OCI-LY1 (cell line): ENCODE data around the gene SLC35F3.
"Not testable (repeated sequence)": the region's sequence is repeated elsewhere in the genome, so short reads cannot be mapped to it uniquely, and the experiment has no call there.

Source experiments
- H2AFZ ChIP-seq: fragments of 200-600 bp; sonication (generic), shearing (Covaris generic); 2 replicates; pipeline ENCODE4 v1.6.0; 2014; ENCODE audit warnings: antibody characterized with exemption, mild to moderate bottlenecking, low read length
- H3F3A ChIP-seq: fragments of 200-600 bp; sonication (generic), shearing (Covaris generic); 2 replicates; pipeline ENCODE4 v1.6.0; 2014; ENCODE audit warnings: mild to moderate bottlenecking, antibody characterized with exemption, low read length, moderate library complexity; ENCODE audit not compliant: insufficient read depth
- H3K27ac ChIP-seq: fragments of 200-600 bp; sonication (generic); 2 replicates; pipeline ENCODE4 v1.5.1; 2014; ENCODE audit warnings: low read length, mixed run types, mild to moderate bottlenecking, low read depth; ENCODE audit not compliant: poor library complexity, severe bottlenecking
- H3K27me3 ChIP-seq: fragments of 200-600 bp; sonication (generic); 2 replicates; pipeline ENCODE4 v1.6.0; 2014; ENCODE audit warnings: antibody characterized with exemption, mild to moderate bottlenecking, low read length, moderate library complexity; ENCODE audit not compliant: insufficient read depth
- H3K36me3 ChIP-seq: fragments of 200-600 bp; sonication (generic); 2 replicates; pipeline ENCODE4 v1.6.1; 2014; ENCODE audit warnings: mild to moderate bottlenecking, antibody characterized with exemption, low read length, moderate library complexity, mixed read lengths; ENCODE audit not compliant: insufficient read depth
- H3K4me1 ChIP-seq: fragments of 200-600 bp; sonication (generic); 2 replicates; pipeline ENCODE4 v1.5.1; 2014; ENCODE audit warnings: mild to moderate bottlenecking, low read length, moderate library complexity; ENCODE audit not compliant: insufficient read depth, severe bottlenecking
- H3K4me2 ChIP-seq: fragments of 200-600 bp; sonication (generic), shearing (Covaris generic); 2 replicates; pipeline ENCODE4 v1.6.1; 2014; ENCODE audit warnings: low read length
- H3K4me3 ChIP-seq: fragments of 200-600 bp; sonication (generic); 2 replicates; pipeline ENCODE4 v1.5.1; 2014; ENCODE audit warnings: low read length, low read depth, mild to moderate bottlenecking, mixed read lengths; ENCODE audit not compliant: poor library complexity, severe bottlenecking
- H3K79me2 ChIP-seq: fragments of 200-600 bp; shearing (Covaris generic); 2 replicates; pipeline ENCODE4 v1.6.1; 2016; ENCODE audit warnings: mixed run types, low read length, mixed read lengths; ENCODE audit not compliant: insufficient read depth
- H3K9ac ChIP-seq: fragments of 200-600 bp; sonication (generic), shearing (Covaris generic); 2 replicates; pipeline ENCODE4 v1.6.1; 2014; ENCODE audit warnings: mild to moderate bottlenecking, low read length, mixed read lengths
- H3K9me2 ChIP-seq: fragments of 200-600 bp; sonication (generic), shearing (Covaris generic); 2 replicates; pipeline ENCODE4 v1.6.1; 2014; ENCODE audit warnings: low read depth, mild to moderate bottlenecking, low read length, mixed read lengths
- H3K9me3 ChIP-seq: fragments of 200-600 bp; shearing (Covaris generic); 2 replicates; pipeline ENCODE4 v1.6.1; 2014; ENCODE audit warnings: low read length, mixed read lengths
- H4K20me1 ChIP-seq: fragments of 200-600 bp; sonication (generic), shearing (Covaris generic); 2 replicates; pipeline ENCODE4 v1.6.0; 2016; ENCODE audit warnings: mild to moderate bottlenecking, low read length; ENCODE audit not compliant: insufficient read depth
- EZH2 ChIP-seq: fragments of 200-600 bp; sonication (generic), shearing (Covaris generic); IDR thresholded peaks from 2 replicates; pipeline ENCODE4 v1.8.0; 2017; ENCODE audit warnings: borderline replicate concordance, mixed run types, mild to moderate bottlenecking, antibody characterized with exemption, low read length, moderate library complexity, mixed read lengths
- TF ChIP-seq, protein P1 (sequence below): fragments of 200-600 bp; sonication (generic), shearing (Covaris generic); IDR thresholded peaks from 2 replicates; pipeline ENCODE4 v1.5.1; 2017; ENCODE audit warnings: mild to moderate bottlenecking, antibody characterized with exemption, low read length, moderate library complexity, mixed read lengths

SLC35F3 gene

DNA sequence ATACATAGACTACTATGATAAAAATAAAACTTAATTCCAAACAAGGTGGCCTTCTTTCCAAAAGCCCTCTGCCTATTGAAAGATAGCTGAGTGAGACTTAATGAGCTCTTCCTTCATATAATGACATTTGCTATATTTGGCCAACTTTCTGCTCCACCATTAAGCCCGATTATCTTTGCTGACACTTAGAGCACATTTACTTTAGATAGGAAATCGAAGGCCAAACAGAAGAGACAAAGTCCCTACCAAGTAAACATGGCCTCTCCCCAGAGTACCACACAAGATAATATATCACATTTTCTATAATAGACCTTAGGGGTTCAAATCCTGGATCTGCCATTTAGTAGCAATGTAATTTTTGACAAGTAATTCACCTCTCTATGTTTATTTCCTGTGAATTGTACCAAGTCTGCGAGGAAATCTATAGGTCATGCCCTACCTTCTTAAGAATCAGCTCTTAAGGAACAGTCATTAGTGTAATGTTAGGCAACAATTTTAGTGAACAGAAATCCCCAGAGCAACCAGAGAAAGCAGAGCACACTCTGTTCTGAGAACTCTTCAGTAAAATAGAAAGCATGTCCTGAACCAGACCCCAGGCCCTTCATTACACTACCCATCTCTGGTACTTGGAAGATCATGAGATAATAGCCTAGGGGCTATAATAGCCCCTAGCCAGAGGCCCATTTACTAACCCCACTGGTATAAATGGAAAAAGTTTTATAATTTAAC lies 451.5 kb downstream of the SLC35F3 start:
- H3K79me2 ChIP-seq, result no peaks in the 10 kb centered on the region
- no peak overlapping the region; the same call in 1 of the 2 replicates for H3K9ac ChIP-seq
- peaks cover 22% of the 10 kb centered on the region for H3K4me1 ChIP-seq
- peak overlapping the region; percentile 73 for H3K4me3 ChIP-seq
- no peaks in the 10 kb centered on the region for H3K36me3 ChIP-seq
- H2AFZ ChIP-seq, result 0 out of 2 replicates have a peak overlapping the region, but pooled peaks have one; percentile 17
- peak overlapping the region; percentile 67 for H3K4me2 ChIP-seq
- H3K9me2 ChIP-seq, result no peaks in the 10 kb centered on the region; the same call in 1 of the 2 replicates
- H3K27me3 ChIP-seq, result no peaks in the 10 kb centered on the region
- H4K20me1 ChIP-seq, result no peaks in the 10 kb centered on the region
- no peaks in the 10 kb centered on the region for H3F3A ChIP-seq
- H3K27ac ChIP-seq, result no peak overlapping the region
- TF ChIP-seq, protein P1, sequence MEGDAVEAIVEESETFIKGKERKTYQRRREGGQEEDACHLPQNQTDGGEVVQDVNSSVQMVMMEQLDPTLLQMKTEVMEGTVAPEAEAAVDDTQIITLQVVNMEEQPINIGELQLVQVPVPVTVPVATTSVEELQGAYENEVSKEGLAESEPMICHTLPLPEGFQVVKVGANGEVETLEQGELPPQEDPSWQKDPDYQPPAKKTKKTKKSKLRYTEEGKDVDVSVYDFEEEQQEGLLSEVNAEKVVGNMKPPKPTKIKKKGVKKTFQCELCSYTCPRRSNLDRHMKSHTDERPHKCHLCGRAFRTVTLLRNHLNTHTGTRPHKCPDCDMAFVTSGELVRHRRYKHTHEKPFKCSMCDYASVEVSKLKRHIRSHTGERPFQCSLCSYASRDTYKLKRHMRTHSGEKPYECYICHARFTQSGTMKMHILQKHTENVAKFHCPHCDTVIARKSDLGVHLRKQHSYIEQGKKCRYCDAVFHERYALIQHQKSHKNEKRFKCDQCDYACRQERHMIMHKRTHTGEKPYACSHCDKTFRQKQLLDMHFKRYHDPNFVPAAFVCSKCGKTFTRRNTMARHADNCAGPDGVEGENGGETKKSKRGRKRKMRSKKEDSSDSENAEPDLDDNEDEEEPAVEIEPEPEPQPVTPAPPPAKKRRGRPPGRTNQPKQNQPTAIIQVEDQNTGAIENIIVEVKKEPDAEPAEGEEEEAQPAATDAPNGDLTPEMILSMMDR, result no peak
- no peak for TF ChIP-seq EZH2
- H3K9me3 ChIP-seq, result no peaks in the 10 kb centered on the region

DNA sequence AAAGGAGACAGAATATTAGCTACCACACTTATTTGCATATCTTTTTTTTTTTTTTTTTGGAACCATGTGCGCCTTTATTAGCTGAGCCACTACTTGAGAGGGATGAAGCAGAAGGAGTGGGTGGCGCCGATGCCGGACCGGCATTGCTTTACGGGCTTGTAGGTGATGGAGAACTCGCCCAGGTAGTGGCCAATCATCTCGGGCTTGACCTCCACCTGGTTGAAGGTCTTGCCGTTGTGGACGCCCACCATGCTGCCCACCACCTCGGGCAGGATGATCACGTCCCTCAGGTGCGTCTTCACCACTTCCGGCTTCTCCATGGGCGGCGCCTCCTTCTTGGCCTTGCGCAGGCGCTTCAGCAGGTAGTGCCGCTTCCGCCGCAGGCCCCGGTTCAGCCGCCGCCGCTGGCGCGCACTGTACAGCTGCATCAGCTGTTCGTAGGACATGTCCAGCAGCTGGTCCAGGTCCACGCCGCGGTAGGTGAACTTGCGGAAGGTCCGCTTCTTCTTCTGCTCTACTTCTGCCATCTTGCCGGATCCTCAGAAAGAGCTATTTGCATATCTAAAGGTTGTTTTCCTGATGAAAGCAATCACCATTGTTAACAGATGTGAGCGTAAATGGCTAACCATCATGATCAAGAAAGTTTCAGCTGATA lies 452.3 kb downstream of the SLC35F3 start:
- not testable (repeated sequence) for H3K79me2 ChIP-seq, H3K9me3 ChIP-seq, H3K36me3 ChIP-seq, H2AFZ ChIP-seq, H3F3A ChIP-seq, H3K27me3 ChIP-seq, H4K20me1 ChIP-seq, H3K9me2 ChIP-seq
- H3K4me2 ChIP-seq, result peak overlapping the region; percentile 67
- H3K4me1 ChIP-seq, result peaks cover 22% of the 10 kb centered on the region
- peak overlapping the region; percentile 40 for H3K27ac ChIP-seq
- peak overlapping the region; percentile 80 for H3K9ac ChIP-seq
- H3K4me3 ChIP-seq, result peak overlapping the region; percentile 73

DNA sequence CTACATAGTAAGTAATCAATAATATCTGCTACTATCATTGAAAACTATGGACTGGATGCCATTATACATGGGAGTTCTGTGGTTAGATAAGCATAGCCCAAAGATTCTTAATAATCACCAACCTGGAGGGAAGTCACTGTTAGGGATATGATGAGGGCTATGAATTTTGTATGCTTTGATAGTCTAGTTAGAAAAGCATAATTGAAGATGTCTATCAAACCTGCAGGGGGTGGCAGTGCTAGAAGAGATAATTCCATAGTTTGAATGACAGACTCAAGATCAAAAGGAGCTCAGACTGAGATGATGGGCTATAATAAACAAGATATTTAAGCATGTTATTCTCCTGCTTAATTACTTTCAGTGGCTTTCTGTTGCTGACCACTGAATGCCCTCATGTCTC lies 453.4 kb downstream of the SLC35F3 start:
- Histone ChIP-seq H3F3A (no peaks in the 10 kb centered on the region), H3K9me2 (no peaks in the 10 kb centered on the region), H3K9ac (no peak overlapping the region; the same call in 1 of the 2 replicates), H3K27me3 (no peaks in the 10 kb centered on the region), H3K9me3 (no peaks in the 10 kb centered on the region), H3K36me3 (no peaks in the 10 kb centered on the region), H3K4me3 (peak overlapping the region; percentile 73), H3K27ac (no peak overlapping the region), H3K4me1 (peaks cover 22% of the 10 kb centered on the region), H3K79me2 (no peaks in the 10 kb centered on the region), H3K4me2 (peak overlapping the region; percentile 67), H2AFZ (no peak overlapping the region), H4K20me1 (no peaks in the 10 kb centered on the region)
- TF ChIP-seq EZH2, result no peak
- TF ChIP-seq, protein P1, result no peak
